ENCODE measurements around the gene CENPP. TPM values are rescaled to one million over a fixed set of nuclear protein-coding genes. Genes with fewer than 3 reads are reported as not detected.

The CENPP gene
- total RNA-seq, 4 donors from 2014 or later: 2.8 to 51.2 (median 4.9) TPM

DNA sequence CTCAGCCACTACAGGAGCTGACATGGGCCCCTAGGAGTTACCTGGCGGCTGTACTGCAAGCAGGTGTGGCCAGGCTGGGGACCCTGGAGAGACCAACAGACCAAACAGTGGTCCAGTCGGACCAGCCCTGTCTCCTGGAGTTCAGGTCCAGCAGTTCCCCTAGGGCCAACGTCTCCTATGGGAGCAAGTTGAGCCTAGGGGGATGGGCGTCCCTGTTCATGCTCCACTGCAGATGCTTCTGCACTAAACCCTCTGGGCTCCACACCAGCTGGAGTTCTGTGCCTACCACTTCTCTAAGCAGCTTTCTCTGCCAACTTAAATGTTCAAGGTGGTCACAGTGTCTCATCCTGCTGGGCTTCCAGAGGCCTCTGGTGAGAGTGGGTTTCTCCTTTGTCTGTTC lies 119.1 kb downstream of the CENPP start:
- no peaks in the 10 kb centered on the region for H3K4me1 ChIP-seq
- no peak for TF ChIP-seq POLR2A (IDR thresholded peaks at IDR 0.05)
- no peak for TF ChIP-seq CTCF (IDR thresholded peaks at IDR 0.05)
- no peaks in the 10 kb centered on the region for H3K36me3 ChIP-seq
- H3K9me3 ChIP-seq: no peaks in the 10 kb centered on the region
- H3K27ac ChIP-seq: no peak overlapping the region
- H3K27me3 ChIP-seq: no peaks in the 10 kb centered on the region
- H3K4me3 ChIP-seq: no peak overlapping the region
- no peak for DNase-seq

- Histone ChIP-seq H3K9me3 (no peaks in the 10 kb centered on the region), H3K4me3 (no peak overlapping the region), H3K27me3 (no peaks in the 10 kb centered on the region), H3K36me3 (no peaks in the 10 kb centered on the region), H3K4me1 (no peaks in the 10 kb centered on the region), H3K27ac (no peak overlapping the region)
- DNase-seq: no peak
- TF ChIP-seq CTCF (IDR thresholded peaks at IDR 0.05) (no peak), POLR2A (IDR thresholded peaks at IDR 0.05) (no peak)
These were observed 120.8 kb downstream of the CENPP start for GRCh38 chr9:92446536-92446935.

- Histone ChIP-seq H3K9me3 (no peaks in the 10 kb centered on the region), H3K27me3 (no peaks in the 10 kb centered on the region), H3K4me1 (no peaks in the 10 kb centered on the region), H3K36me3 (no peaks in the 10 kb centered on the region), H3K27ac (no peak overlapping the region), H3K4me3 (no peak overlapping the region)
- DNase-seq: no peak
- TF ChIP-seq CTCF (IDR thresholded peaks at IDR 0.05): peak in 2 of 6 experiments; percentile 7 to 28
- TF ChIP-seq POLR2A (IDR thresholded peaks at IDR 0.05): no peak
These were observed 129.5 kb downstream of the CENPP start for GRCh38 chr9:92455217-92455616.

- Histone ChIP-seq H3K9me3 (no peaks in the 10 kb centered on the region), H3K4me3 (no peak overlapping the region), H3K27me3 (no peaks in the 10 kb centered on the region), H3K4me1 (no peaks in the 10 kb centered on the region), H3K36me3 (no peaks in the 10 kb centered on the region), H3K27ac (no peak overlapping the region)
- no peak for TF ChIP-seq POLR2A (IDR thresholded peaks at IDR 0.05)
- TF ChIP-seq CTCF (IDR thresholded peaks at IDR 0.05): no peak
- no peak for DNase-seq
These were observed 131.8 kb downstream of the CENPP start for GRCh38 chr9:92457576-92457975.

- no peak for DNase-seq
- no peaks in the 10 kb centered on the region for H3K27me3 ChIP-seq
- no peaks in the 10 kb centered on the region for H3K9me3 ChIP-seq
- no peak for TF ChIP-seq POLR2A (IDR thresholded peaks at IDR 0.05)
- TF ChIP-seq CTCF (IDR thresholded peaks at IDR 0.05): no peak
- H3K4me1 ChIP-seq: no peaks in the 10 kb centered on the region
- H3K27ac ChIP-seq: peak overlapping the region in 1 of 4 donors; percentile 19
- no peak overlapping the region for H3K4me3 ChIP-seq
- H3K36me3 ChIP-seq: no peaks in the 10 kb centered on the region
These were observed 137.6 kb downstream of the CENPP start for GRCh38 chr9:92463387-92463786.

DNA sequence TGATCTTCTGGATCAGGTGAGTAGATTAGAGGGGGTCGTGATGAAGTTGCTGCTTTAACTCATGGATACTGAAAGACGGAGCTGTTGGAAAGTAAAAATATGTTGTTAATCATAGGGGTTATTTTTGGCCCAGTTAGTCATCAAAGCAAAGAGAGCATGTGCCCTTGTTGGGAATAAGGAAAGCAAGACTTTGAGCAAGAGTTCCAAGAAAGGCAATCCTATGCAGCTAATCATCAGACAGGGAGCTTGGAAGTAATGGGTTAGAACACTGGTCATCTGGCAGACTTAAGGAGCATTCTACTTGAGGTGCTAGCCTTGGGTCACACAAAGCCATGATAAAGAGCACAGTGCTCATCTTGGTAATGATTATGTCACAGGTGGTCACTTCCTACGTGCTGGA lies 138.2 kb downstream of the CENPP start:
- Histone ChIP-seq H3K27ac (peak overlapping the region in 1 of 4 donors; percentile 67), H3K27me3 (no peaks in the 10 kb centered on the region), H3K4me3 (no peak overlapping the region), H3K4me1 (no peaks in the 10 kb centered on the region), H3K36me3 (no peaks in the 10 kb centered on the region), H3K9me3 (no peaks in the 10 kb centered on the region)
- no peak for DNase-seq
- TF ChIP-seq CTCF (IDR thresholded peaks at IDR 0.05) (no peak), POLR2A (IDR thresholded peaks at IDR 0.05) (no peak)
